ENCODE data around the gene TRAPPC6A. TPM values are rescaled to one million over a fixed set of nuclear protein-coding genes. Genes with fewer than 3 reads are reported as not detected.
A peak's percentile ranks its signal among the peaks of the same experiment; 100 is the strongest.

The TRAPPC6A gene
- total and polyA plus RNA-seq, 2 of the 13 experiments (the other 11 are each of a cell fraction or from before 2014, with no cell fraction given): 6.5 to 21.0 TPM

DNA sequence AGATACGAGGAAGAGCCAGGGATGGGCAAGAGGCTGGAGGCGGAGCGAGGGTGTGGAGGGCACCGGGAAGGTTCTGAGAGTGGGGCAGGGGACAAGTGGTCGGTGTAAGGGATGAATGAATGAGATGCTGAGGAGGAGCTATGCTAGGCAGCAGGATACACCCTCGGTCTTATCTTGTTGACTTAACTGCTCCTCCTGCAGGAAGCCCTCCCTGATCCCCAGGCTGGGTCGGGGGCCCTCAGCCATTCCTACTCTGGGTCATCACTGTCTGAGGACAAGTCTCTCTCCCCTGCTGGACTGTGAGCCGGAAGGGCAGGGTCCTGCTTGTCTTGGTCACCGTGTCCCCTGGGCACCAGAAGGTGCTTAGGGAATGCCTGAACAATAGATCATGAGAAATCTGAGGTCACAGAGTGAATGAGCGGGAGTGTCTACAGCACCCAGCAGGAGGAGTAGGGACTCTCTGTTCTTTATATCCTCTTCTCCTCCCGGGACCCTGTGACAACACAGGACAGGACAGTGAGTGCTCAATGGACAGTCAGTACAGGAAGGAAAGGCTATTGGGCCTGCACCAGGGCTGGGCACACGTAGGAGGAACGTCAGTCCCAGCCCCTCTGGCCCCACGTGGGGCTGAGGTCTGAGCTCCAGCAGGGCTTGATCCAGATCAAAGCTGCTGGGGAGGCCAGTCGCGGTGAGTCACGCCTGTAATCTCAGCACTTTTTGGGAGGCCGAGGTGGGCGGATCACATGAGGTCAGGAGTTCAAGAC lies 23.8 kb downstream of the TRAPPC6A start (continued):
- TF ChIP-seq, protein P1, sequence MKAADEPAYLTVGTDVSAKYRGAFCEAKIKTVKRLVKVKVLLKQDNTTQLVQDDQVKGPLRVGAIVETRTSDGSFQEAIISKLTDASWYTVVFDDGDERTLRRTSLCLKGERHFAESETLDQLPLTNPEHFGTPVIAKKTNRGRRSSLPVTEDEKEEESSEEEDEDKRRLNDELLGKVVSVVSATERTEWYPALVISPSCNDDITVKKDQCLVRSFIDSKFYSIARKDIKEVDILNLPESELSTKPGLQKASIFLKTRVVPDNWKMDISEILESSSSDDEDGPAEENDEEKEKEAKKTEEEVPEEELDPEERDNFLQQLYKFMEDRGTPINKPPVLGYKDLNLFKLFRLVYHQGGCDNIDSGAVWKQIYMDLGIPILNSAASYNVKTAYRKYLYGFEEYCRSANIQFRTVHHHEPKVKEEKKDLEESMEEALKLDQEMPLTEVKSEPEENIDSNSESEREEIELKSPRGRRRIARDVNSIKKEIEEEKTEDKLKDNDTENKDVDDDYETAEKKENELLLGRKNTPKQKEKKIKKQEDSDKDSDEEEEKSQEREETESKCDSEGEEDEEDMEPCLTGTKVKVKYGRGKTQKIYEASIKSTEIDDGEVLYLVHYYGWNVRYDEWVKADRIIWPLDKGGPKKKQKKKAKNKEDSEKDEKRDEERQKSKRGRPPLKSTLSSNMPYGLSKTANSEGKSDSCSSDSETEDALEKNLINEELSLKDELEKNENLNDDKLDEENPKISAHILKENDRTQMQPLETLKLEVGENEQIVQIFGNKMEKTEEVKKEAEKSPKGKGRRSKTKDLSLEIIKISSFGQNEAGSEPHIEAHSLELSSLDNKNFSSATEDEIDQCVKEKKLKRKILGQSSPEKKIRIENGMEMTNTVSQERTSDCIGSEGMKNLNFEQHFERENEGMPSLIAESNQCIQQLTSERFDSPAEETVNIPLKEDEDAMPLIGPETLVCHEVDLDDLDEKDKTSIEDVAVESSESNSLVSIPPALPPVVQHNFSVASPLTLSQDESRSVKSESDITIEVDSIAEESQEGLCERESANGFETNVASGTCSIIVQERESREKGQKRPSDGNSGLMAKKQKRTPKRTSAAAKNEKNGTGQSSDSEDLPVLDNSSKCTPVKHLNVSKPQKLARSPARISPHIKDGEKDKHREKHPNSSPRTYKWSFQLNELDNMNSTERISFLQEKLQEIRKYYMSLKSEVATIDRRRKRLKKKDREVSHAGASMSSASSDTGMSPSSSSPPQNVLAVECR (CRISPR knock-in tag; IDR thresholded peaks at IDR 0.05; ENCODE audit: borderline replicate concordance): peak; percentile 17; the same call in 1 of the 2 replicates
- TF ChIP-seq MBNL3 (CRISPR knock-in tag; conservative IDR thresholded peaks at IDR 0.05) (no peak), MYC (CRISPR knock-in tag; IDR thresholded peaks at IDR 0.05; ENCODE audit: borderline replicate concordance) (peak; percentile 67; the same call in 1 of the 2 replicates), ZFYVE20 (CRISPR knock-in tag; IDR thresholded peaks at IDR 0.05; ENCODE audit: borderline replicate concordance, low read depth) (no peak), ZBTB7B (CRISPR knock-in tag; IDR thresholded peaks at IDR 0.05) (0 out of 2 replicates have a peak, but pooled peaks have one; percentile 12), SALL1 (CRISPR knock-in tag; IDR thresholded peaks at IDR 0.05) (peak; percentile 67; the same call in 1 of the 2 replicates), HMG20B (CRISPR knock-in tag; conservative IDR thresholded peaks at IDR 0.05) (peak; percentile 78; the same call in 1 of the 2 replicates), ZNF556 (CRISPR knock-in tag; IDR thresholded peaks at IDR 0.05; ENCODE audit: borderline replicate concordance) (0 out of 2 replicates have a peak, but pooled peaks have one; percentile 66), ZSCAN9 (CRISPR knock-in tag; IDR thresholded peaks at IDR 0.05; ENCODE audit: borderline replicate concordance) (0 out of 2 replicates have a peak, but pooled peaks have one; percentile 55), CREB1 (IDR thresholded peaks at IDR 0.05) (peak; percentile 87), CREB1 (CRISPR knock-in tag; IDR thresholded peaks at IDR 0.05) (peak; percentile 94), SSRP1 (CRISPR knock-in tag; IDR thresholded peaks at IDR 0.05) (no peak), WIZ (CRISPR knock-in tag; IDR thresholded peaks at IDR 0.05) (no peak), ELF3 (CRISPR knock-in tag; IDR thresholded peaks at IDR 0.05) (peak; percentile 57; the same call in 1 of the 2 replicates), JUNB (CRISPR knock-in tag; IDR thresholded peaks at IDR 0.05; ENCODE audit: borderline replicate concordance) (peak; percentile 90), ZBTB20 (CRISPR knock-in tag; IDR thresholded peaks at IDR 0.05; ENCODE audit: borderline replicate concordance, low read depth) (no peak), AGO2 (optimal IDR thresholded peaks at IDR 0.05; ENCODE audit: low read depth, low read length) (no peak), TBP (CRISPR knock-in tag; IDR thresholded peaks at IDR 0.05) (no peak), FOSL1 (CRISPR knock-in tag; IDR thresholded peaks at IDR 0.05; ENCODE audit: borderline replicate concordance) (peak; percentile 92), ZEB1 (IDR thresholded peaks at IDR 0.05; ENCODE audit: insufficient replicate concordance, low read depth) (no peak)
- TF ChIP-seq, protein P2, sequence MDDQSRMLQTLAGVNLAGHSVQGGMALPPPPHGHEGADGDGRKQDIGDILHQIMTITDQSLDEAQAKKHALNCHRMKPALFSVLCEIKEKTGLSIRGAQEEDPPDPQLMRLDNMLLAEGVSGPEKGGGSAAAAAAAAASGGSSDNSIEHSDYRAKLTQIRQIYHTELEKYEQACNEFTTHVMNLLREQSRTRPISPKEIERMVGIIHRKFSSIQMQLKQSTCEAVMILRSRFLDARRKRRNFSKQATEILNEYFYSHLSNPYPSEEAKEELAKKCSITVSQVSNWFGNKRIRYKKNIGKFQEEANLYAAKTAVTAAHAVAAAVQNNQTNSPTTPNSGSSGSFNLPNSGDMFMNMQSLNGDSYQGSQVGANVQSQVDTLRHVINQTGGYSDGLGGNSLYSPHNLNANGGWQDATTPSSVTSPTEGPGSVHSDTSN (CRISPR knock-in tag; IDR thresholded peaks at IDR 0.05; ENCODE audit: borderline replicate concordance): no peak
- TF ChIP-seq, protein P3, sequence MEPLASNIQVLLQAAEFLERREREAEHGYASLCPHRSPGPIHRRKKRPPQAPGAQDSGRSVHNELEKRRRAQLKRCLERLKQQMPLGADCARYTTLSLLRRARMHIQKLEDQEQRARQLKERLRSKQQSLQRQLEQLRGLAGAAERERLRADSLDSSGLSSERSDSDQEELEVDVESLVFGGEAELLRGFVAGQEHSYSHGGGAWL (CRISPR knock-in tag; IDR thresholded peaks at IDR 0.05): peak; percentile 42; the same call in 1 of the 2 replicates
- TF ChIP-seq, protein P4, sequence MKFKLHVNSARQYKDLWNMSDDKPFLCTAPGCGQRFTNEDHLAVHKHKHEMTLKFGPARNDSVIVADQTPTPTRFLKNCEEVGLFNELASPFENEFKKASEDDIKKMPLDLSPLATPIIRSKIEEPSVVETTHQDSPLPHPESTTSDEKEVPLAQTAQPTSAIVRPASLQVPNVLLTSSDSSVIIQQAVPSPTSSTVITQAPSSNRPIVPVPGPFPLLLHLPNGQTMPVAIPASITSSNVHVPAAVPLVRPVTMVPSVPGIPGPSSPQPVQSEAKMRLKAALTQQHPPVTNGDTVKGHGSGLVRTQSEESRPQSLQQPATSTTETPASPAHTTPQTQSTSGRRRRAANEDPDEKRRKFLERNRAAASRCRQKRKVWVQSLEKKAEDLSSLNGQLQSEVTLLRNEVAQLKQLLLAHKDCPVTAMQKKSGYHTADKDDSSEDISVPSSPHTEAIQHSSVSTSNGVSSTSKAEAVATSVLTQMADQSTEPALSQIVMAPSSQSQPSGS (CRISPR knock-in tag; IDR thresholded peaks at IDR 0.05): 0 out of 2 replicates have a peak, but pooled peaks have one; percentile 42

All from HepG2 (cell line).